Endothelial cell of umbilical vein (primary cell): Measurements from ENCODE around the gene TSGA10IP. TPM values are rescaled to one million over a fixed set of nuclear protein-coding genes. Genes with fewer than 3 reads are reported as not detected.

ENCODE experiments used
- BruUV-seq: library from RNA; stranded (reverse); fragments of 400-500 nt; replicated peaks from 2 replicates; lab custom pipeline; 2021; lab: Mats Ljungman, UMichigan
- CTCF ChIA-PET: fragments of 300-600, 350-600 bp; sonication (Branson Sonifier 250); formaldehyde crosslinking; loops from one replicate; lab custom pipeline; 2021; ENCODE audit warnings: antibody characterized with exemption, inconsistent platforms; lab: Charles Lee
- POLR2A ChIA-PET: fragments of 300-600, 350-600 bp; sonication (Branson Sonifier 250); formaldehyde crosslinking; loops from one replicate; lab custom pipeline; 2021; ENCODE audit warnings: antibody characterized with exemption, inconsistent platforms; lab: Charles Lee
- DNase-seq: peaks from one replicate; pipeline ENCODE4 v3.0.0-alpha.2; 2011; ENCODE audit warnings: low read depth, low spot score
- FAIRE-seq: peaks from 2 replicates; lab custom pipeline; 2011; peaks lifted over from hg19 to GRCh38; lab: Jason Lieb, UNC
- H2AFZ ChIP-seq: 2 replicates; pipeline ENCODE4 v1.6.0; 2012; ENCODE audit warnings: low read depth, low read length, control low read depth, inconsistent platforms
- H3K27ac ChIP-seq: 2 replicates; pipeline ENCODE4 v1.5.1; 2011; ENCODE audit warnings: low read depth, mild to moderate bottlenecking, control low read depth, low read length, moderate library complexity; ENCODE audit not compliant: insufficient read depth
- H3K27me3 ChIP-seq, 2 experiments: 2 replicates each; pipeline versions ENCODE4 v1.6.0 to v1.6.1; 2011; ENCODE audit warnings: low read length in 2 of 2, mixed read lengths in 1 of 2; ENCODE audit not compliant: control insufficient read depth in 2 of 2, insufficient read depth in 2 of 2
- H3K36me3 ChIP-seq, 2 experiments: 2 replicates in 1 of 2; 3 replicates in 1 of 2; pipeline ENCODE4 v1.5.1; 2011; ENCODE audit warnings: low read length in 2 of 2, mild to moderate bottlenecking in 1 of 2, moderate library complexity in 1 of 2; ENCODE audit not compliant: control insufficient read depth in 2 of 2, insufficient read depth in 2 of 2; ENCODE audit errors: extremely low read depth in 1 of 2
- H3K4me1 ChIP-seq: 3 replicates; pipeline ENCODE4 v1.5.1; 2011; ENCODE audit warnings: mild to moderate bottlenecking, low read length; ENCODE audit not compliant: control insufficient read depth, insufficient read depth; ENCODE audit errors: extremely low read depth
- H3K4me2 ChIP-seq: 2 replicates; pipeline ENCODE4 v1.6.1; 2011; ENCODE audit warnings: low read length, control low read depth, mixed read lengths; ENCODE audit not compliant: insufficient read depth
- H3K4me3 ChIP-seq, 3 experiments: fragments of 200-600 bp in 1 of 3; sonication (generic), shearing (Covaris generic) in 1 of 3; replicated peaks in 1 of 3; 2 replicates each; pipeline ENCODE4 v1.5.1; 2011 to 2016; ENCODE audit warnings: control low read depth in 3 of 3, low read length in 3 of 3, mild to moderate bottlenecking in 2 of 3, inconsistent platforms in 1 of 3, low read depth in 1 of 3, moderate library complexity in 1 of 3; ENCODE audit not compliant: insufficient read depth in 1 of 3
- H3K79me2 ChIP-seq: 2 replicates; pipeline ENCODE4 v1.6.0; 2012; ENCODE audit warnings: low read length, inconsistent platforms; ENCODE audit not compliant: control insufficient read depth, insufficient read depth
- H3K9ac ChIP-seq: replicated peaks from 2 replicates; pipeline ENCODE3; 2011; ENCODE audit warnings: low read length, control low read depth; ENCODE audit not compliant: insufficient read depth; ENCODE audit errors: extremely low read depth
- H3K9me1 ChIP-seq: replicated peaks from 3 replicates; pipeline ENCODE4 v1.6.0; 2011; ENCODE audit warnings: mild to moderate bottlenecking, low read length; ENCODE audit not compliant: control insufficient read depth, insufficient read depth; ENCODE audit errors: extremely low read depth
- H3K9me3 ChIP-seq: replicated peaks from 2 replicates; pipeline ENCODE4 v1.5.1; 2012; ENCODE audit warnings: low read length, inconsistent platforms; ENCODE audit not compliant: control insufficient read depth, insufficient read depth
- H4K20me1 ChIP-seq: replicated peaks from 2 replicates; pipeline ENCODE3; 2011; ENCODE audit warnings: mild to moderate bottlenecking, low read length; ENCODE audit not compliant: control insufficient read depth, insufficient read depth; ENCODE audit errors: extremely low read depth
- EZH2 ChIP-seq: IDR thresholded peaks from 2 replicates; pipeline ENCODE4 v1.6.1; 2012; ENCODE audit warnings: borderline replicate concordance, low read depth, mild to moderate bottlenecking, moderate library complexity, low read length, inconsistent platforms; ENCODE audit not compliant: severe bottlenecking
- FOS ChIP-seq: IDR thresholded peaks from 2 replicates; pipeline ENCODE4 v1.6.1; 2011; ENCODE audit warnings: mild to moderate bottlenecking, low read length, moderate library complexity, borderline replicate concordance; ENCODE audit not compliant: insufficient read depth
- JUN ChIP-seq: IDR thresholded peaks from 2 replicates; pipeline ENCODE4 v1.6.1; 2011; ENCODE audit warnings: borderline replicate concordance, low read depth; ENCODE audit not compliant: insufficient read length, insufficient read depth
- MYC ChIP-seq: IDR thresholded peaks from one replicate; pipeline ENCODE4 v1.6.1; 2011; ENCODE audit warnings: mild to moderate bottlenecking, low read depth, low read length
- POLR2A ChIP-seq: IDR thresholded peaks from 2 replicates; pipeline ENCODE4 v1.6.1; 2012; ENCODE audit warnings: low read depth, mild to moderate bottlenecking, control low read depth, low read length
- dilution Hi-C: fragments of 300-500 bp; cut with MboI; formaldehyde crosslinking; loops from one replicate; pipeline ENCODE4 v1.15.0; 2019; ENCODE audit warnings: low sequenced_read_pairs; ENCODE audit not compliant: extremely low pct_ligation_motif_present
- intact Hi-C: fragments of 100-400 bp; cut with micrococcal nuclease; formaldehyde crosslinking; loops from one replicate; pipeline ENCODE4 v1.10.0; 2022
- polyA plus RNA-seq, 4 experiments: library from polyadenylated mRNA; depleted of rRNA in 3 of 4; stranded (reverse) in 3 of 4; unstranded in 1 of 4; fragments of >200 nt; gene quantifications; 2 replicates each; pipeline versions ENCODE4 v1.2.1 to v1.2.3, GENCODE V29; 2011 to 2012; ENCODE audit warnings: missing spikeins in 1 of 4
- total RNA-seq: library from RNA; stranded (reverse); gene quantifications from 2 replicates; pipeline ENCODE4 v1.2.3, GENCODE V29; 2021
- TF ChIP-seq, protein P1 (sequence below), 2 donors: IDR thresholded peaks; 1 replicate in 1 of 2; 2 replicates in 1 of 2; pipeline ENCODE4 v1.5.1; 2011; ENCODE audit warnings: low read length in 2 of 2, mild to moderate bottlenecking in 2 of 2, moderate library complexity in 2 of 2, control low read depth in 1 of 2, inconsistent platforms in 1 of 2, low read depth in 1 of 2; ENCODE audit not compliant: insufficient read depth in 1 of 2; ENCODE audit errors: extremely low read depth in 1 of 2
- TF ChIP-seq, protein P2 (sequence below): IDR thresholded peaks from 2 replicates; pipeline ENCODE4 v1.6.1; 2011; ENCODE audit not compliant: insufficient read depth, insufficient read length

Gene TSGA10IP
- total and polyA plus RNA-seq, 2 donors (not counting 3 experiments of a cell fraction or from before 2014, with no cell fraction given): not detected

- Histone ChIP-seq H3K4me2 (no peak overlapping the region), H3K27me3 (no peaks in the 10 kb centered on the region), H3K79me2 (peaks cover 28% of the 10 kb centered on the region), H2AFZ (no peak overlapping the region), H3K9ac (no peak overlapping the region), H4K20me1 (no peaks in the 10 kb centered on the region), H3K27ac (no peak overlapping the region), H3K9me3 (no peaks in the 10 kb centered on the region), H3K9me1 (no peaks in the 10 kb centered on the region), H3K36me3 (peaks cover 9 to 49% of the 10 kb centered on the region in 2 experiments), H3K4me1 (peaks cover 11% of the 10 kb centered on the region), H3K4me3 (no peak overlapping the region)
- POLR2A ChIA-PET: no interaction called here
- intact Hi-C loops: no loop called here
- dilution Hi-C loops: no loop called here
- CTCF ChIA-PET: interaction anchor here (1.0 to 1.5 kb wide), 2 partner anchors 74 to 80 kb away, joined by 3 to 8 read pairs; partner anchors contain the start of gene CCDC85B
- TF ChIP-seq JUN: no peak
- TF ChIP-seq, protein P1, sequence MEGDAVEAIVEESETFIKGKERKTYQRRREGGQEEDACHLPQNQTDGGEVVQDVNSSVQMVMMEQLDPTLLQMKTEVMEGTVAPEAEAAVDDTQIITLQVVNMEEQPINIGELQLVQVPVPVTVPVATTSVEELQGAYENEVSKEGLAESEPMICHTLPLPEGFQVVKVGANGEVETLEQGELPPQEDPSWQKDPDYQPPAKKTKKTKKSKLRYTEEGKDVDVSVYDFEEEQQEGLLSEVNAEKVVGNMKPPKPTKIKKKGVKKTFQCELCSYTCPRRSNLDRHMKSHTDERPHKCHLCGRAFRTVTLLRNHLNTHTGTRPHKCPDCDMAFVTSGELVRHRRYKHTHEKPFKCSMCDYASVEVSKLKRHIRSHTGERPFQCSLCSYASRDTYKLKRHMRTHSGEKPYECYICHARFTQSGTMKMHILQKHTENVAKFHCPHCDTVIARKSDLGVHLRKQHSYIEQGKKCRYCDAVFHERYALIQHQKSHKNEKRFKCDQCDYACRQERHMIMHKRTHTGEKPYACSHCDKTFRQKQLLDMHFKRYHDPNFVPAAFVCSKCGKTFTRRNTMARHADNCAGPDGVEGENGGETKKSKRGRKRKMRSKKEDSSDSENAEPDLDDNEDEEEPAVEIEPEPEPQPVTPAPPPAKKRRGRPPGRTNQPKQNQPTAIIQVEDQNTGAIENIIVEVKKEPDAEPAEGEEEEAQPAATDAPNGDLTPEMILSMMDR (IDR thresholded peaks at IDR 0.05; ENCODE audit: extremely low read depth in 1 of 2, insufficient read depth in 1 of 2, low read depth in 1 of 2, low read length in 2 of 2): no peak
- TF ChIP-seq MYC: no peak
- no peak for TF ChIP-seq POLR2A
- TF ChIP-seq, protein P2, sequence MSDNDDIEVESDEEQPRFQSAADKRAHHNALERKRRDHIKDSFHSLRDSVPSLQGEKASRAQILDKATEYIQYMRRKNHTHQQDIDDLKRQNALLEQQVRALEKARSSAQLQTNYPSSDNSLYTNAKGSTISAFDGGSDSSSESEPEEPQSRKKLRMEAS: no peak
- no peak for TF ChIP-seq EZH2
- TF ChIP-seq FOS: no peak
- BruUV-seq: no TSS peak
- FAIRE-seq (no peak), DNase-seq (no peak)
These were observed 19.6 kb downstream of the TSGA10IP start for GRCh38 chr11:65964906-65965305.
